GM23248 (cell line): ENCODE data around the gene SLC10A4. TPM values are rescaled to one million over a fixed set of nuclear protein-coding genes. Genes with fewer than 3 reads are reported as not detected.

Experiments
- DNase-seq: peaks from one replicate; pipeline ENCODE4 v3.0.0-alpha.2; 2015
- H2AFZ ChIP-seq: fragments of 200-600 bp; sonication (generic); 2 replicates; pipeline ENCODE4 v1.6.1; 2016; ENCODE audit warnings: antibody characterized with exemption
- H3F3A ChIP-seq: fragments of 200-600 bp; sonication (generic); 2 replicates; pipeline ENCODE4 v1.6.1; 2016; ENCODE audit warnings: mild to moderate bottlenecking, antibody characterized with exemption, mixed run types; ENCODE audit not compliant: insufficient read depth
- H3K27ac ChIP-seq: fragments of 200-600 bp; sonication (generic); 2 replicates; pipeline ENCODE4 v1.5.1; 2016; ENCODE audit warnings: mild to moderate bottlenecking
- H3K27me3 ChIP-seq: fragments of 200-600 bp; sonication (generic); replicated peaks from 2 replicates; pipeline ENCODE4 v1.6.1; 2016; ENCODE audit warnings: mild to moderate bottlenecking; ENCODE audit not compliant: insufficient read depth
- H3K36me3 ChIP-seq: fragments of 200-600 bp; sonication (generic); 2 replicates; pipeline ENCODE4 v1.6.1; 2016; ENCODE audit warnings: low read depth, mild to moderate bottlenecking
- H3K4me1 ChIP-seq: fragments of 200-600 bp; sonication (generic); 2 replicates; pipeline ENCODE4 v1.6.1; 2016; ENCODE audit warnings: mild to moderate bottlenecking; ENCODE audit not compliant: insufficient read depth
- H3K4me2 ChIP-seq: fragments of 200-600 bp; sonication (generic); one replicate; pipeline ENCODE4 v1.6.1; 2016; ENCODE audit warnings: mild to moderate bottlenecking; ENCODE audit not compliant: unreplicated experiment
- H3K4me3 ChIP-seq: fragments of 200-600 bp; sonication (generic); 2 replicates; pipeline ENCODE4 v1.5.1; 2016; ENCODE audit warnings: mild to moderate bottlenecking
- H3K79me2 ChIP-seq: fragments of 200-600 bp; sonication (generic); 2 replicates; pipeline ENCODE4 v1.6.1; 2016; ENCODE audit warnings: mild to moderate bottlenecking; ENCODE audit not compliant: insufficient read depth
- H3K9ac ChIP-seq: fragments of 200-600 bp; sonication (generic); 2 replicates; pipeline ENCODE4 v1.6.1; 2016; ENCODE audit warnings: mild to moderate bottlenecking
- H3K9me2 ChIP-seq: fragments of 200-600 bp; sonication (generic); 2 replicates; pipeline ENCODE4 v1.6.1; 2016; ENCODE audit warnings: mixed run types, mild to moderate bottlenecking, moderate library complexity; ENCODE audit not compliant: insufficient read depth
- H3K9me3 ChIP-seq: fragments of 200-600 bp; sonication (generic); one replicate; pipeline ENCODE4 v1.6.1; 2017; ENCODE audit warnings: low read depth
- H4K20me1 ChIP-seq: fragments of 200-600 bp; sonication (generic); 2 replicates; pipeline ENCODE4 v1.6.0; 2016; ENCODE audit not compliant: insufficient read depth
- EZH2 ChIP-seq: fragments of 200-600 bp; sonication (generic); IDR thresholded peaks from 2 replicates; pipeline ENCODE4 v1.6.1; 2018; ENCODE audit warnings: antibody characterized with exemption, mild to moderate bottlenecking; ENCODE audit not compliant: insufficient read depth, poor library complexity, severe bottlenecking
- EZH2phosphoT487 ChIP-seq: fragments of 200-600 bp; sonication (generic); IDR thresholded peaks from 2 replicates; pipeline ENCODE4 v1.6.1; 2018; ENCODE audit warnings: antibody characterized with exemption, moderate library complexity, mild to moderate bottlenecking, low read depth; ENCODE audit not compliant: insufficient read depth
- WGBS, 2 experiments: methylation state at CpG; one replicate each; pipeline ENCODE4 v1.1.6; 2015 to 2017; ENCODE audit warnings: low lambda C conversion rate in 2 of 2, low coverage in 1 of 2; ENCODE audit errors: missing lambda C conversion rate in 2 of 2; 5-methylcytosine and 5-hydroxymethylcytosine counted together
- in situ Hi-C: fragments of 300-500 bp; cut with MboI; formaldehyde crosslinking; loops from 2 replicates; pipeline ENCODE4 v1.15.0; 2020
- polyA plus RNA-seq: library from polyadenylated mRNA; unstranded; fragments of >200 nt; fragmentation: Nextera tagmentation; extraction: Ambion mirVana; gene quantifications from 2 replicates; pipeline ENCODE4 v1.2.1, GENCODE V29; 2016
- total RNA-seq: library from RNA; depleted of rRNA; stranded (reverse); fragments of >200 nt; shearing (Covaris generic); gene quantifications from 2 replicates; pipeline ENCODE4 v1.2.3, GENCODE V29; 2014

Gene SLC10A4
- total and polyA plus RNA-seq, 2 experiments from 2014 or later = not detected

- peaks cover 22% of the 10 kb centered on the region for H3K36me3 ChIP-seq
- WGBS, 2 experiments = 95 to 98% methylated on average over 2 of the region's 2 CpGs
- no peaks in the 10 kb centered on the region for H3K79me2 ChIP-seq
- no peaks in the 10 kb centered on the region for H3K9me2 ChIP-seq
- no peaks in the 10 kb centered on the region for H4K20me1 ChIP-seq
- peaks cover 6% of the 10 kb centered on the region; the same call in 1 of the 2 replicates for H3F3A ChIP-seq
- in situ Hi-C loops = no loop called here
- no peak overlapping the region for H3K9ac ChIP-seq
- no peak overlapping the region for H3K27ac ChIP-seq
- no peaks in the 10 kb centered on the region for H3K4me1 ChIP-seq
- peaks cover 19% of the 10 kb centered on the region for H3K27me3 ChIP-seq
- no peak overlapping the region for H3K4me2 ChIP-seq
- no peak for TF ChIP-seq EZH2phosphoT487
- TF ChIP-seq EZH2 = no peak
- H3K9me3 ChIP-seq = no peaks in the 10 kb centered on the region
- H2AFZ ChIP-seq = no peak overlapping the region
- H3K4me3 ChIP-seq = no peak overlapping the region
- DNase-seq = no peak
Observed at GRCh38 chr4:48495941-48496340, 12.8 kb downstream of the SLC10A4 start.

- DNase-seq = no peak
- no peaks in the 10 kb centered on the region for H3K79me2 ChIP-seq
- no peaks in the 10 kb centered on the region for H3K9me2 ChIP-seq
- no peak overlapping the region for H3K4me3 ChIP-seq
- no peaks in the 10 kb centered on the region for H3K27me3 ChIP-seq
- no peak overlapping the region for H3K4me2 ChIP-seq
- H3K4me1 ChIP-seq = no peaks in the 10 kb centered on the region
- TF ChIP-seq EZH2 = no peak
- TF ChIP-seq EZH2phosphoT487 = no peak
- H3K9me3 ChIP-seq = no peaks in the 10 kb centered on the region
- peaks cover 28% of the 10 kb centered on the region for H3K36me3 ChIP-seq
- 80 to 85% methylated on average over 4 of the region's 4 CpGs for WGBS, 2 experiments
- no peak overlapping the region for H3K9ac ChIP-seq
- no peak overlapping the region for H3K27ac ChIP-seq
- H2AFZ ChIP-seq = no peak overlapping the region
- no peaks in the 10 kb centered on the region for H3F3A ChIP-seq
- in situ Hi-C loops = no loop called here
- H4K20me1 ChIP-seq = no peaks in the 10 kb centered on the region
Observed at GRCh38 chr4:48498895-48499294, 15.8 kb downstream of the SLC10A4 start.

- Histone ChIP-seq H3K4me1 (no peaks in the 10 kb centered on the region), H3K9me3 (no peaks in the 10 kb centered on the region), H3K4me2 (no peak overlapping the region), H2AFZ (no peak overlapping the region), H3K36me3 (peaks cover 28% of the 10 kb centered on the region), H3K4me3 (no peak overlapping the region), H3F3A (no peaks in the 10 kb centered on the region), H3K79me2 (no peaks in the 10 kb centered on the region), H3K27me3 (no peaks in the 10 kb centered on the region), H4K20me1 (no peaks in the 10 kb centered on the region), H3K9ac (no peak overlapping the region), H3K27ac (no peak overlapping the region), H3K9me2 (no peaks in the 10 kb centered on the region)
- no peak for DNase-seq
- TF ChIP-seq EZH2 (no peak), EZH2phosphoT487 (no peak)
- 98 to 99% methylated on average over 3 of the region's 3 CpGs for WGBS, 2 experiments
- in situ Hi-C loops = loop anchor here (25.0 kb wide), 1 partner anchor 113 kb away; no protein-coding TSS in a partner anchor
Observed at GRCh38 chr4:48499551-48500066, 16.5 kb downstream of the SLC10A4 start.

DNA sequence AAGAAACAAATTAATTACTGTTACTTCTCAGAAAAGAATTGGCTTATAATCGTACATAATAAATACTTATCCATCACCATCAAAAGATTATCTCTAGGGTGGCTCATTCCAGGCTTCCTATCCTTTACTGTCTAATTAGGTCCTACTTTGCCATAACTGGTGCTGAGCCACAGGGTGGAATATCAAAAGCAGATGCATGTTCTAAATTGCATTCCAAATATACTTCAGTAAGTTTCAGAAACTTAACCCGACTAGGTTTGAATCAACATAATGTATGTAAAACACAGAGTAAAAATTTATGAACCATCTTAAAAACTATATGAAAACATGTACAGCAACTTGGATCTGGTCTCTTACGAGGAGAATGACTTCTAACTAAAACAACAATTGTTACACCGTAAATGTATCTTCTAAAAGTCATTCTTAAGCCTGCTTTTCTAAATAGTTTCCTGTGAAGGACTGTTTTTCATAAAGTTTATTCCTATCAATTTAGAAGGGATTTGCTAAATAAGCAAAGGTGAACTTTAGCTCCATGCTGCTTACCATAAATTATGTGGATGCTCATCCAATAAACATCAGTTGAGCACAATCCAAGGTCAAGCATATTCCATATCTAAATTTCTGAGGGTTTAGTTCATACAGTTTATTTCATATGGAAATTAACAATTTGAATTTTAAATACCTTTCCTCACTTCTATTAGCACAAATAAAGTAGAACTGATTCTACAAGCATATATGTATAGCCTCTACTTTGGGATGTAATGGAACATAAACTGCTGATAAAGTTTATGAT is 20.3 kb downstream of the SLC10A4 start:
- Histone ChIP-seq H3K27ac (no peak overlapping the region), H3K9me2 (no peaks in the 10 kb centered on the region), H4K20me1 (no peaks in the 10 kb centered on the region), H3K4me1 (no peaks in the 10 kb centered on the region), H3K79me2 (no peaks in the 10 kb centered on the region), H3K9me3 (no peaks in the 10 kb centered on the region), H3K9ac (no peak overlapping the region), H3F3A (no peaks in the 10 kb centered on the region), H3K4me2 (no peak overlapping the region), H3K36me3 (peaks cover 37% of the 10 kb centered on the region), H3K4me3 (no peak overlapping the region), H3K27me3 (no peaks in the 10 kb centered on the region), H2AFZ (no peak overlapping the region)
- no peak for DNase-seq
- TF ChIP-seq EZH2 = no peak
- TF ChIP-seq EZH2phosphoT487 = no peak
- WGBS, 2 experiments = 25 to 34% methylated on average over 4 of the region's 4 CpGs
- in situ Hi-C loops = loop anchor here (25.0 kb wide), 1 partner anchor 109 kb away; no protein-coding TSS in a partner anchor
